Mesenteric fat pad (tissue), 1 donor: ENCODE data around the gene EVX2. TPM values are rescaled to one million over a fixed set of nuclear protein-coding genes. Genes with fewer than 3 reads are reported as not detected.
A peak's percentile ranks its signal among the peaks of the same experiment; 100 is the strongest.

ENCODE experiments used
- DNase-seq: peaks from one replicate; pipeline ENCODE4 v3.0.0-alpha.2; 2020; ENCODE audit warnings: low spot score
- total RNA-seq: library from RNA; stranded (reverse); fragmentation: NEBNext Ultra II Directional; extraction: Animal tissue kit (Norgen Biotek cat#: 25700); gene quantifications from one replicate; pipeline ENCODE4 v1.2.1, GENCODE V29; 2021
- donor health status: DM: yes; HTN: yes; CAD: no.

The EVX2 gene
- total RNA-seq, 1 donor from 2014 or later: not detected

- peak; percentile 89 for DNase-seq
These were observed 13.4 kb upstream of the EVX2 start for GRCh38 chr2:176096986-176097819.

GRCh38 chr2:176096243-176096985 is 12.7 kb upstream of the EVX2 start:
- no peak for DNase-seq

- DNase-seq: no peak
These were observed 11.7 kb upstream of the EVX2 start for GRCh38 chr2:176095421-176095820.

- DNase-seq: no peak
These were observed 10.6 kb upstream of the EVX2 start for GRCh38 chr2:176094349-176094748.

- no peak for DNase-seq
These were observed 10.1 kb upstream of the EVX2 start for GRCh38 chr2:176093898-176094249.

DNA sequence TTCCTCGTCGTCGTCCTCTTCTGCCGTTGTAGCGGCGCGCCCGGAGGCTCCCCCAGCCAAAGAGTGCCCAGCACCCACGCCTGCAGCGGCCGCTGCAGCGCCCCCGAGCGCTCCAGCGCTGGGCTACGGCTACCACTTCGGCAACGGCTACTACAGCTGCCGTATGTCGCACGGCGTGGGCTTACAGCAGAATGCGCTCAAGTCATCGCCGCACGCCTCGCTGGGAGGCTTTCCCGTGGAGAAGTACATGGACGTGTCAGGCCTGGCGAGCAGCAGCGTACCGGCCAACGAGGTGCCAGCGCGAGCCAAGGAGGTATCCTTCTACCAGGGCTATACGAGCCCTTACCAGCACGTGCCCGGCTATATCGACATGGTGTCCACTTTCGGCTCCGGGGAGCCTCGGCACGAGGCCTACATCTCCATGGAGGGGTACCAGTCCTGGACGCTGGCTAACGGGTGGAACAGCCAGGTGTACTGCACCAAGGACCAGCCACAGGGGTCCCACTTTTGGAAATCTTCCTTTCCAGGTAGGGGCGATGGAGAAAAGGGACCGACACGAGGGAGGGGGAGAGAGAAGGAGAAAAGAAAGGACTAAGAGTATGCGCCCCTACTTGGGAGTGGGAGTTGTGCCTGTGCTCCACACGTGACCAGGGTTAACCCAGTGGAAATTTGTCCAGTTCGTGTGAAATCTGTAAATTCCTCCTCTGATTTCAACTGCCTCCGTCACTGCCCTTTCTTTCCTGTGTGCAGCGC is 9.6 kb upstream of the EVX2 start:
- DNase-seq: no peak

- DNase-seq: no peak
These were observed 8.7 kb upstream of the EVX2 start, which contains the start of gene HOXD13 for GRCh38 chr2:176092270-176093144. TSS of gene HOXD13 (plus strand) at chr2:176092721. CDS start at chr2:176092891, 170 bp downstream.

- DNase-seq: no peak
These were observed 7.8 kb upstream of the EVX2 start for GRCh38 chr2:176091329-176092258.

DNA sequence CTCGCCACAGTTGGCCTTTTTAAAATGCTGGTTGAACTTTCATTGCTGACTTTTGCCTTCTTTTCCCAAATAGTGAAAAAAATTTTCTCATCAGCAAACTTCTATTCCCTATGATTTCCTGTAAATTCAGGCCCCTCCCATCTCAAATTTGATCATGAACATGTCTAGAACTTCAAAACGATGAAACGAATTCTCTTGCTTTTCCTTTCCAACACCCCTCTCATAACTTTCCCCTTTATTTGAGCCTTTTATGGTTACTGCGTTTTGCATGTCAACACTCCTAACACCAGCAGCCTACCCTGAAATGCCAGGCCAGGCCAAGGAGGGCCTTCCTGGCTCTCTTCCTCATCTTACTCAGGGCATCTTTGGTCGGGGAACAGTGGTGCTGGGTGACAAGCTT is 7.1 kb upstream of the EVX2 start:
- DNase-seq: no peak

DNA sequence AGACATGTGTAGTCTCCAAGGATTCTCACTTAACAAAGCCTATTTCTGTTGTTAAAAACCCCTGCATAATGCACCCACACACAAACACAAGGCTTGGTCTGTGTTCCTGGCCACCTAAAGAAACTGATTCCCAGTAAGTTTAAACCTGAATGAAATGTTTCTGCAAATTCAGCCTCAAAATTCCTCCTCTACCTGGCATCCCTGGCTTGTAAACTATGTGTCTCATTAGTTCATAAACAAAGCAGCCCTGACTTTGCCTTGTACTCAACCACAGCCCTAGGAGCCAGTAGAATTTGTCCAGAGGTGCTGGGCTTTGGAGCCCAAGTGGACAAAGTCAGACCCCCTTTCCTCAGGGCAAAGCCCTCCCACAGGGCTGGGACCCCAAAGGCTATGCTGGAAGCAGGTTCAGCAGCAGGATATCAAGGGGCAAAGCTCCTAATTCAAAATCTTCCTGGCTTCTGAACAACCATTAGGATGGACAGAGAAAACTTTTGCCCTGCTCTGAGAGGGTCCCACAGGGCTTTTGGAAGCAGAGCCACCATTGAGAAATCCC is 6.2 kb upstream of the EVX2 start:
- no peak for DNase-seq

GRCh38 chr2:176088937-176089842 is 5.4 kb upstream of the EVX2 start:
- DNase-seq: no peak

DNA sequence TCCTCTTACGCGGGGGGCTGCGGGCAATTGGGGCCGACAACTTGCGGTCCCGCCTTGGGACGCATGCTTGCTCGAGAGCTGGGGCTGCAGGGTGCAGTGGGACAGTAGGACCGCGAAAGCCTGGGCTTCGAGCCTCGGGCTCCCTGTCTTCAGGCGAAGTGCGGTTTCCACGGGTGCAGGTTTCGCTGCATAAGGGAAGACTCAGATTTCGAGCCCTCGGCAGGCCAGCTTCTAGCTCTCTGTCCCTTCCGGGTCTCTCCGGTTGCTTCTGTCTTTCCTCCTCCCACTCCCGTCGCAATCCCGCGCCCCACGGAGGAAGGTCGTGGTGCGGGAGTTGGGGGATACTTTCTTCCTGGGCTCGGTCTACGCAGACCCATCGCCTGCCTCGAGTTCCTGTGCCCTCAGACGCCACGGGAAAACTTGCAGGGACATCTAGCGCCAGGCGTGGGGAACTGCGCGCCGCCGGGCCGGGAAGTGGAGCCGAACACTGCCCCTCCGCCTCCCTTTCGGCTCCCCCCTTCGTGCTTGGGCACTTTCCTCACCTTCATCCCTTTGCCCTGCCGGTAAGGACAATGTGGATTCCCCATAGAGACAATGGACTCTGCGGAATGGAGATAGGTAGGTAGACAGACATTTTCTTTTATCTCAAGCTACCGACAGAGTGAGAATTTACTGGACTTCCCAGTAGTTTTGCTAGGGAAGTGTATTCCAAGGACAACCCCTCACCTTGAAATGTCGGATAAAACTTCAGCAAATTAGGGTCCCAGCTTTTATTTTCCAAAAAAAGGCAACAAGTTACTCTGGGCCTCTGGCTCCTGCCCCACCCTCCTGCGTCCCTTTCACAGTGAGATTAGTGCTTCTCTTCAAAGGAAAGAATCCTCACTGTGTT is 4.5 kb upstream of the EVX2 start:
- no peak for DNase-seq

GRCh38 chr2:176087330-176088047 is 3.7 kb upstream of the EVX2 start:
- DNase-seq: no peak

DNA sequence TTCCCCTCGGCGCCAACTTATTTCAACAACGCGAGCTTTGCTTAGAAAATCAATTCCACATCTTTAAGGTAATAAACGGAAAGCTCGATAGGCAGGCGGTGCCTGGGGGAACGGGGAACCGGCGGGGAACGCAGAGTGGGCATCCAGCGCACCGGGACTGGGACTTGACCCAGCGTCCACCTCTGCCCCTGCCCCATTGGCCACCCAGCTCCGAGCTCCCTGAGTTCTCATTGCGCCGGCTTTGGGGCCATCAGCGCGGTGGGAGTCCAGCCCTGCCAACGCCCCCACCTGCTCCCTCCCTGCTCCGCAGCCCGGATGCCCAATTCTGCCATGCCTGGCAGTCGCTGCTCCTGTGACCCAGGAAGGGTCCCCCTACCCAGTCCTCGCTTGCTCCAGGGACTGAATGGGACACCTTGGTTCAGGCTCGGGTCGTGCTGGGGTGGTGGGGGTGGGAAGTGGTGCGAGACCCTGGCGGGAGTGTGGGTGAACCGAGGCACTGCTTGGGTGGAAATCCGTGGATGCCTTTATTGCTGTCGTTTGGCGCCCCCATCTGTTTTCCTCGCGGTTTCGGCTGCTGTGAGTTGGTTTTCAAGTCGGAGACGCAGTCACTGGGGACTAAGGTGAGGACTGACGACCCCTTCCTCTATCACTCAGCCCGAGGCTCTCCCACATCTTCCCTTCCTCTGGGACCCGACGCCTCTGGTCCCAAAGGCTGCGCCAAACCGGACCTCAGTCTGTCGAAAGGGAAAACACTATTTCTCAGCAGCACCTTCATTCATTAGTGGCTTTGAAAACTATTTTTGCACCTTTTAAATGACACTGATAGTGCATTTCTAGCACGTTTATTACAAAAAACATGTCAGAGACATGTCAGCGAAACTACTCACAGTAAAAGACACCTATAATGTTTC is 2.4 kb upstream of the EVX2 start:
- no peak for DNase-seq

GRCh38 chr2:176085120-176085788 is 1.5 kb upstream of the EVX2 start:
- no peak for DNase-seq
